GM23248 (cell line): ENCODE results near the gene CACNA1C. TPM values are rescaled to one million over a fixed set of nuclear protein-coding genes. Genes with fewer than 3 reads are reported as not detected.

Source experiments
- DNase-seq: peaks from one replicate; pipeline ENCODE4 v3.0.0-alpha.2; 2015
- H2AFZ ChIP-seq: fragments of 200-600 bp; sonication (generic); 2 replicates; pipeline ENCODE4 v1.6.1; 2016; ENCODE audit warnings: antibody characterized with exemption
- H3F3A ChIP-seq: fragments of 200-600 bp; sonication (generic); 2 replicates; pipeline ENCODE4 v1.6.1; 2016; ENCODE audit warnings: mild to moderate bottlenecking, antibody characterized with exemption, mixed run types; ENCODE audit not compliant: insufficient read depth
- H3K27ac ChIP-seq: fragments of 200-600 bp; sonication (generic); 2 replicates; pipeline ENCODE4 v1.5.1; 2016; ENCODE audit warnings: mild to moderate bottlenecking
- H3K27me3 ChIP-seq: fragments of 200-600 bp; sonication (generic); replicated peaks from 2 replicates; pipeline ENCODE4 v1.6.1; 2016; ENCODE audit warnings: mild to moderate bottlenecking; ENCODE audit not compliant: insufficient read depth
- H3K36me3 ChIP-seq: fragments of 200-600 bp; sonication (generic); 2 replicates; pipeline ENCODE4 v1.6.1; 2016; ENCODE audit warnings: low read depth, mild to moderate bottlenecking
- H3K4me1 ChIP-seq: fragments of 200-600 bp; sonication (generic); 2 replicates; pipeline ENCODE4 v1.6.1; 2016; ENCODE audit warnings: mild to moderate bottlenecking; ENCODE audit not compliant: insufficient read depth
- H3K4me2 ChIP-seq: fragments of 200-600 bp; sonication (generic); one replicate; pipeline ENCODE4 v1.6.1; 2016; ENCODE audit warnings: mild to moderate bottlenecking; ENCODE audit not compliant: unreplicated experiment
- H3K4me3 ChIP-seq: fragments of 200-600 bp; sonication (generic); 2 replicates; pipeline ENCODE4 v1.5.1; 2016; ENCODE audit warnings: mild to moderate bottlenecking
- H3K79me2 ChIP-seq: fragments of 200-600 bp; sonication (generic); 2 replicates; pipeline ENCODE4 v1.6.1; 2016; ENCODE audit warnings: mild to moderate bottlenecking; ENCODE audit not compliant: insufficient read depth
- H3K9ac ChIP-seq: fragments of 200-600 bp; sonication (generic); 2 replicates; pipeline ENCODE4 v1.6.1; 2016; ENCODE audit warnings: mild to moderate bottlenecking
- H3K9me2 ChIP-seq: fragments of 200-600 bp; sonication (generic); 2 replicates; pipeline ENCODE4 v1.6.1; 2016; ENCODE audit warnings: mixed run types, mild to moderate bottlenecking, moderate library complexity; ENCODE audit not compliant: insufficient read depth
- H3K9me3 ChIP-seq: fragments of 200-600 bp; sonication (generic); one replicate; pipeline ENCODE4 v1.6.1; 2017; ENCODE audit warnings: low read depth
- H4K20me1 ChIP-seq: fragments of 200-600 bp; sonication (generic); 2 replicates; pipeline ENCODE4 v1.6.0; 2016; ENCODE audit not compliant: insufficient read depth
- EZH2 ChIP-seq: fragments of 200-600 bp; sonication (generic); IDR thresholded peaks from 2 replicates; pipeline ENCODE4 v1.6.1; 2018; ENCODE audit warnings: antibody characterized with exemption, mild to moderate bottlenecking; ENCODE audit not compliant: insufficient read depth, poor library complexity, severe bottlenecking
- EZH2phosphoT487 ChIP-seq: fragments of 200-600 bp; sonication (generic); IDR thresholded peaks from 2 replicates; pipeline ENCODE4 v1.6.1; 2018; ENCODE audit warnings: antibody characterized with exemption, moderate library complexity, mild to moderate bottlenecking, low read depth; ENCODE audit not compliant: insufficient read depth
- WGBS, 2 experiments: methylation state at CpG; one replicate each; pipeline ENCODE4 v1.1.6; 2015 to 2017; ENCODE audit warnings: low lambda C conversion rate in 2 of 2, low coverage in 1 of 2; ENCODE audit errors: missing lambda C conversion rate in 2 of 2; 5-methylcytosine and 5-hydroxymethylcytosine counted together
- in situ Hi-C: fragments of 300-500 bp; cut with MboI; formaldehyde crosslinking; loops from 2 replicates; pipeline ENCODE4 v1.15.0; 2020
- polyA plus RNA-seq: library from polyadenylated mRNA; unstranded; fragments of >200 nt; fragmentation: Nextera tagmentation; extraction: Ambion mirVana; gene quantifications from 2 replicates; pipeline ENCODE4 v1.2.1, GENCODE V29; 2016
- total RNA-seq: library from RNA; depleted of rRNA; stranded (reverse); fragments of >200 nt; shearing (Covaris generic); gene quantifications from 2 replicates; pipeline ENCODE4 v1.2.3, GENCODE V29; 2014

Gene CACNA1C
- total and polyA plus RNA-seq, 2 experiments from 2014 or later, result 4.9 to 11.5 TPM

DNA sequence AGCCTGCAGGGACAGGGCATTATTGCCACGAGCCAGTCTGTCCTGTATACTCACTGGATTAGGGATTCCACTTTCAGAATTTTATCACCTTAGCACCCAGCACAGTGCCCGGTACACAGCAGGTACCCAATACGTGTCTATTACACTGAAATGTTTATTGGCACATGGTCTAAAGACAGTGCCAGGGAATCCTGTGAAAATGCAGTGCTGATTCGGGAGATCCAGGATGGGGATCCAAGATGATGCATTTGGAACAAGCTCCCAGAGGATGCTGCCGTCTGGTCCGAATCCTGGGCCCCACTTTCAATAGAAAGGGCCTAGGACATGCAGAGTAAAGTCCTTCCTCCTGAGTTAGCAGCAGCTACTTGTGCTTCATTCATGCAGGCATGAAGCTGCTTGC lies 230.7 kb downstream of the CACNA1C start:
- H3K36me3 ChIP-seq, result no peaks in the 10 kb centered on the region
- peaks cover 58% of the 10 kb centered on the region for H3F3A ChIP-seq
- no peak for TF ChIP-seq EZH2phosphoT487
- TF ChIP-seq EZH2, result no peak
- no peak for DNase-seq
- H3K4me1 ChIP-seq, result peaks cover 59% of the 10 kb centered on the region
- H3K79me2 ChIP-seq, result peaks cover 54% of the 10 kb centered on the region
- H3K9ac ChIP-seq, result peak overlapping the region; percentile 75
- H3K9me3 ChIP-seq, result no peaks in the 10 kb centered on the region
- H3K4me3 ChIP-seq, result peak overlapping the region; percentile 57
- H3K27ac ChIP-seq, result peak overlapping the region; percentile 94
- in situ Hi-C loops, result loop anchor here (10.0 kb wide), 1 partner anchor 229 kb away; the partner anchor contains the start of gene CACNA1C
- no peaks in the 10 kb centered on the region for H3K9me2 ChIP-seq
- H3K27me3 ChIP-seq, result no peaks in the 10 kb centered on the region
- H2AFZ ChIP-seq, result peak overlapping the region; percentile 69
- WGBS, 2 experiments, result 27% methylated on average over 6 of the region's 6 CpGs
- H4K20me1 ChIP-seq, result no peaks in the 10 kb centered on the region
- H3K4me2 ChIP-seq, result peak overlapping the region; percentile 85

DNA sequence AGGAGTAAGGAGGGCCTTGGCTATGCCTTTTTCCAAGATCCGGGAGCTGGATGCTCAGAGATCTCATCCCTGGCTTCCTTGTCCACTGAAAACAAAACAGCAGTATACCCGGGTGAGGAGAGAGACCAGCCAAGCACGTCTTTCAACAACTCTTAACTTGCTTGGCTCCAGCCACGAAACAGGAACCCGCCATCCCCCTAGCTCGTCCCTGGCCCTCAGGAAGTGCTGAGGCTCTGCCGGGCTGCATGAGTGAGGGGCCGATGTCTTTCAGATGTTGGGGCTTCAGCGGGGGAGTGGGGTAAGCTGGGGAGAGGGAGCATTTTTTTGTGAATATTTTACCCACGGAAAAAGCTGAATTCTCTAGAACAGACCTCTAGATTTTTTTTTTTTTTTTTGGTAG lies 231.1 kb downstream of the CACNA1C start:
- no peak for TF ChIP-seq EZH2phosphoT487
- TF ChIP-seq EZH2, result no peak
- H3K79me2 ChIP-seq, result peaks cover 53% of the 10 kb centered on the region
- H3K36me3 ChIP-seq, result no peaks in the 10 kb centered on the region
- peak overlapping the region; percentile 57 for H3K4me3 ChIP-seq
- H3K27me3 ChIP-seq, result no peaks in the 10 kb centered on the region
- H3K4me2 ChIP-seq, result peak overlapping the region; percentile 85
- H3F3A ChIP-seq, result peaks cover 59% of the 10 kb centered on the region
- H3K9me3 ChIP-seq, result no peaks in the 10 kb centered on the region
- in situ Hi-C loops, result loop anchor here (10.0 kb wide), 1 partner anchor 229 kb away; the partner anchor contains the start of gene CACNA1C
- no peaks in the 10 kb centered on the region for H3K9me2 ChIP-seq
- DNase-seq, result peak; percentile 70
- WGBS, 2 experiments, result 1% methylated on average over 10 of the region's 10 CpGs
- no peaks in the 10 kb centered on the region for H4K20me1 ChIP-seq
- peaks cover 63% of the 10 kb centered on the region for H3K4me1 ChIP-seq
- peak overlapping the region; percentile 69 for H2AFZ ChIP-seq
- H3K9ac ChIP-seq, result peak overlapping the region; percentile 75
- peak overlapping the region; percentile 94 for H3K27ac ChIP-seq

DNA sequence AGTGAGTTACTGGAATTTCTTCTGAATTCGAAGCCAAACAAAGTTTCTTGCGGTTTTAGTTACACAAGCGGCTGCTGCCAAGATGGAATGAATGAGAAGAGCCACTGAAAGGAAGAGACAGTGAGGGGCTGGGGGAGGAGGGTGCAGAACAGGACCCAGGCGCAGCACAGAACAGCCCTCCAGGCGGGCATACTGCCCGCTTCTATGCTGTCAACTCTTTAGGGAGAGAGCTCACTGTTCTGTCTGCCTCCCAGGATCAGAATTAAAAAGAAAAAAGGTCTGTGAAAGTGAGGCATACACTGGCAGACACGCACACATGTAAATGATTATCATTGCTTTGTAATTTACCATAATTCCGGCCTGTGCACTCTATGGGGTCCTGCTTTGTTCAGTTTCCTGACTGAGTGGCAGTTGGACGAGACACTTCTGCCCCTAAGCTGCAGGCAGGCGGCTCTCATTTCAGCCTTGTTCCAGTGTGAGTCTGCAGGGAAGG lies 231.6 kb downstream of the CACNA1C start:
- peak; percentile 91 for DNase-seq
- Histone ChIP-seq H3K27ac (peak overlapping the region; percentile 94), H3K9ac (peak overlapping the region; percentile 75), H3K4me2 (peak overlapping the region; percentile 85), H3K4me1 (peaks cover 68% of the 10 kb centered on the region), H3K27me3 (no peaks in the 10 kb centered on the region), H3F3A (peaks cover 59% of the 10 kb centered on the region), H3K36me3 (no peaks in the 10 kb centered on the region), H3K79me2 (peaks cover 49% of the 10 kb centered on the region), H3K4me3 (peak overlapping the region; percentile 57), H3K9me2 (no peaks in the 10 kb centered on the region), H4K20me1 (no peaks in the 10 kb centered on the region), H2AFZ (peak overlapping the region; percentile 69; the same call in 1 of the 2 replicates), H3K9me3 (no peaks in the 10 kb centered on the region)
- WGBS, 2 experiments, result 0 to 1% methylated on average over 10 of the region's 10 CpGs
- in situ Hi-C loops, result loop anchor here (10.0 kb wide), 1 partner anchor 230 kb away; the partner anchor contains the start of gene CACNA1C
- no peak for TF ChIP-seq EZH2phosphoT487
- no peak for TF ChIP-seq EZH2

DNA sequence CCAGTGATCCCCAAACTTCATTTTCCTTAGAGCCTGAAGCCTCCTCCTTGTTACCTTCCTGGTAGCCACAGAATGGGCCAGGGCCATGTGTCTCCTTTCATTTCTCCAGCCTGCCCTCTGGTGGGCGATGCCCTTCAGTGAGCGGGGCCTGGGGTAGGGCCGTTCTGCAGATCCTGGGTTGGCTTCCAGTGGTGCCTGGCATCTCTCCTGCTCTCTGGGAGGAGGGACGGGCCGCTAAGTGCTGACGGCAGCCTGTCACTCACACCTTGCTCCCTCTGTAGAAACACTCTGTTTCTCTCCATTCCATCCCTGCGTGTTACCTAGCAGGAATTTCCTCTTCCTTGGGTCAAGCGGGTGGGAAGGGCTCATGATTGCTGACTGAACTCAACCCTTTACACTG lies 232.1 kb downstream of the CACNA1C start:
- peak; percentile 89 for DNase-seq
- H3K4me1 ChIP-seq, result peaks cover 68% of the 10 kb centered on the region
- no peaks in the 10 kb centered on the region for H3K9me3 ChIP-seq
- H3K79me2 ChIP-seq, result peaks cover 44% of the 10 kb centered on the region
- in situ Hi-C loops, result loop anchor here (10.0 kb wide), 1 partner anchor 230 kb away; the partner anchor contains the start of gene CACNA1C
- no peaks in the 10 kb centered on the region for H3K9me2 ChIP-seq
- H3K4me3 ChIP-seq, result peak overlapping the region; percentile 57
- TF ChIP-seq EZH2phosphoT487 (no peak), EZH2 (no peak)
- H3K9ac ChIP-seq, result peak overlapping the region; percentile 75
- H4K20me1 ChIP-seq, result no peaks in the 10 kb centered on the region
- H3K27me3 ChIP-seq, result no peaks in the 10 kb centered on the region
- no peaks in the 10 kb centered on the region for H3K36me3 ChIP-seq
- H3K4me2 ChIP-seq, result peak overlapping the region; percentile 85
- 20% methylated on average over 8 of the region's 8 CpGs for WGBS, 2 experiments
- peaks cover 59% of the 10 kb centered on the region for H3F3A ChIP-seq
- H2AFZ ChIP-seq, result peak overlapping the region; percentile 14; the same call in 1 of the 2 replicates
- H3K27ac ChIP-seq, result peak overlapping the region; percentile 94
